K562 (cell line): ENCODE data around the gene CA7. TPM values are rescaled to one million over a fixed set of nuclear protein-coding genes. Genes with fewer than 3 reads are reported as not detected.

ENCODE experiments used
- ARID2 ChIP-seq: fragments of 450-650 bp; IDR thresholded peaks from 2 replicates; pipeline ENCODE4 v1.6.1; 2017; ENCODE audit warnings: antibody characterized with exemption, mild to moderate bottlenecking
- ARNT ChIP-seq, 2 experiments: fragments of 450-650 bp; IDR thresholded peaks; 2 replicates each; pipeline ENCODE4 v1.6.1; 2016; ENCODE audit warnings: mild to moderate bottlenecking in 1 of 2
- CEBPB ChIP-seq: fragments of 450-650 bp; IDR thresholded peaks from 2 replicates; pipeline ENCODE4 v1.6.1; 2016; ENCODE audit warnings: missing genetic modification characterization, missing compliant biosample characterization
- EHMT2 ChIP-seq: fragments of 450-650 bp; IDR thresholded peaks from 2 replicates; pipeline ENCODE4 v1.6.1; 2018; ENCODE audit warnings: antibody characterized with exemption
- FOXK2 ChIP-seq, 2 experiments: fragments of 450-650 bp; IDR thresholded peaks in 1 of 2; conservative IDR thresholded peaks in 1 of 2; 2 replicates each; pipeline ENCODE4 v1.6.1; 2016; ENCODE audit warnings: low read depth in 2 of 2, mild to moderate bottlenecking in 1 of 2
- POLR2B ChIP-seq: fragments of 450-650 bp; IDR thresholded peaks from 2 replicates; pipeline ENCODE4 v1.6.1; 2018; ENCODE audit warnings: low read depth; ENCODE audit not compliant: partially characterized antibody
- POLR2H ChIP-seq: IDR thresholded peaks from 2 replicates; pipeline ENCODE4 v1.6.1; 2016; ENCODE audit warnings: missing genetic modification characterization, low read depth, mild to moderate bottlenecking, control low read depth, missing compliant biosample characterization, moderate library complexity
- ZNF707 ChIP-seq: fragments of 250-450 bp; sonication (Bioruptor Pico); conservative IDR thresholded peaks from 2 replicates; pipeline ENCODE4 v1.8.0; 2022; ENCODE audit warnings: inconsistent platforms, mild to moderate bottlenecking, moderate library complexity
- polyA plus RNA-seq, 8 experiments: library from polyadenylated mRNA; depleted of rRNA in 4 of 8; stranded (reverse) in 5 of 8; unstranded in 3 of 8; fragments of >200 nt; fragmentation: Nextera tagmentation in 2 of 8; fragmentation: Illumina TruSeq in 1 of 8; extraction: Ambion mirVana in 2 of 8; extraction: Trizol in 1 of 8; gene quantifications; 2 replicates each; pipeline versions ENCODE4 v1.2.1 to v1.2.3, GENCODE V29; 2011 to 2014; ENCODE audit warnings: inconsistent platforms in 1 of 8, missing spikeins in 1 of 8
- total RNA-seq, 7 experiments: library from RNA; depleted of rRNA in 6 of 7; stranded (reverse); fragments of >200 nt in 6 of 7; fragmentation: Illumina TruSeq in 2 of 7; extraction: Trizol in 2 of 7; gene quantifications; 2 replicates each; pipeline versions ENCODE4 v1.2.1 to v1.2.3, GENCODE V29; 2011 to 2021; ENCODE audit warnings: low replicate concordance in 1 of 7
- TF ChIP-seq, protein P1 (sequence below): sonication (generic); formaldehyde crosslinking; IDR thresholded peaks from 2 replicates; pipeline ENCODE4 v1.8.0; 2022; ENCODE audit warnings: missing genetic modification reagents, mild to moderate bottlenecking, moderate library complexity, borderline replicate concordance
- TF ChIP-seq, protein P2 (sequence below), 2 experiments: fragments of 200-800 bp in 1 of 2; sonication (Bioruptor generic) in 1 of 2; sonication (generic) in 1 of 2; formaldehyde crosslinking in 1 of 2; IDR thresholded peaks in 1 of 2; conservative IDR thresholded peaks in 1 of 2; 2 replicates each; pipeline versions ENCODE4 v1.5.0 to v1.6.1; 2016 to 2020; ENCODE audit warnings: missing compliant biosample characterization in 1 of 2, missing genetic modification characterization in 1 of 2, missing genetic modification reagents in 1 of 2
- TF ChIP-seq, protein P3 (sequence below): sonication (generic); formaldehyde crosslinking; IDR thresholded peaks from 2 replicates; pipeline ENCODE4 v1.8.1; 2023; ENCODE audit warnings: mild to moderate bottlenecking, missing genetic modification reagents
- TF ChIP-seq, protein P4 (sequence below): fragments of 450-650 bp; formaldehyde crosslinking; IDR thresholded peaks from 2 replicates; pipeline ENCODE4 v1.4.0; 2020; ENCODE audit warnings: mild to moderate bottlenecking, mixed read lengths
- TF ChIP-seq, protein P5 (sequence below), 2 experiments: fragments of 150-350 bp in 1 of 2; IDR thresholded peaks; 2 replicates each; pipeline ENCODE4 v1.6.1; 2012 to 2016; ENCODE audit warnings: low read depth in 2 of 2, low read length in 2 of 2, mild to moderate bottlenecking in 1 of 2, moderate library complexity in 1 of 2

The CA7 gene
- total and polyA plus RNA-seq, 9 of the 15 experiments (the other 6 are each of a cell fraction or from before 2014, with no cell fraction given) = 0.03 to 0.07 (median 0.05) TPM; not detected in 5

DNA sequence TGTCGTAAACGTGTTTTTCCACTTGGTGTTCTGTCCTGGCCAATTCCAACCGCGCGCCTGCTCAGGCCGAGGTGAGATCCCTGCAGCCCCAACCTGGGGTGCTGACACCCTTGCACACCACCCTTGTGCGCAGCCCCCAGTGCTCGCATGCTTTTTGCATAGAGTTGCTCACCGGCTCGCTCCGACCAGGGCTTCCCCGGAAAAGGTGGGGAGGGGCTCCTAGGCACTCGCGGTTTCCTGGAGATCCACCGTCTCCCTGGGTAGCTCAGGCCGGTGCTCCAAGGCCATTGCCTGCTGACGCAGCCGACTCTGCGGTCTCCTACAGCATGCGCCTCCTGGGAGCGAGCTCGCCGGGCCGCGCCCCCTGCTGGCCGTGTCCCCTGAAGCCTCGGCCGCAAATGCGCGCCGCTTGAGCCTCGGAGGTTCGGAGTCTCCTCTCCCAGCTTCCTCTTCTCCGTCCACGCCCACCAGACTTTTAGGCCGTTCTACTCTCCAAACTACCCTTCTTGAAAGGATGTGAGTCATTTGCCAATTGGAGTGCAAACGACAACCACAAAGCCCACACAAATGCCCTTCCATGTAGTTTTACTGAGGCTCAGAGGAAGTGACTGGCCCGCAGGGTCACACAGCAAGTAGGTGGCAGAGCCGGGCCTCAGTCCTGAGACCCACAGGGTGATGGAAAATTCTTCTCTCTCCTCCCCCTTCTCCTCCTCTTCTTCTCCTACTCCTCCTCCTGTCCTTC lies 28.9 kb downstream of the CA7 start (continued):
- TF ChIP-seq, protein P1, sequence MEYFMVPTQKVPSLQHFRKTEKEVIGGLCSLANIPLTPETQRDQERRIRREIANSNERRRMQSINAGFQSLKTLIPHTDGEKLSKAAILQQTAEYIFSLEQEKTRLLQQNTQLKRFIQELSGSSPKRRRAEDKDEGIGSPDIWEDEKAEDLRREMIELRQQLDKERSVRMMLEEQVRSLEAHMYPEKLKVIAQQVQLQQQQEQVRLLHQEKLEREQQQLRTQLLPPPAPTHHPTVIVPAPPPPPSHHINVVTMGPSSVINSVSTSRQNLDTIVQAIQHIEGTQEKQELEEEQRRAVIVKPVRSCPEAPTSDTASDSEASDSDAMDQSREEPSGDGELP (CRISPR knock-in tag) = peak; percentile 84
- no peak for TF ChIP-seq ZNF707 (CRISPR knock-in tag)
- TF ChIP-seq EHMT2 = no peak
- TF ChIP-seq, protein P2, sequence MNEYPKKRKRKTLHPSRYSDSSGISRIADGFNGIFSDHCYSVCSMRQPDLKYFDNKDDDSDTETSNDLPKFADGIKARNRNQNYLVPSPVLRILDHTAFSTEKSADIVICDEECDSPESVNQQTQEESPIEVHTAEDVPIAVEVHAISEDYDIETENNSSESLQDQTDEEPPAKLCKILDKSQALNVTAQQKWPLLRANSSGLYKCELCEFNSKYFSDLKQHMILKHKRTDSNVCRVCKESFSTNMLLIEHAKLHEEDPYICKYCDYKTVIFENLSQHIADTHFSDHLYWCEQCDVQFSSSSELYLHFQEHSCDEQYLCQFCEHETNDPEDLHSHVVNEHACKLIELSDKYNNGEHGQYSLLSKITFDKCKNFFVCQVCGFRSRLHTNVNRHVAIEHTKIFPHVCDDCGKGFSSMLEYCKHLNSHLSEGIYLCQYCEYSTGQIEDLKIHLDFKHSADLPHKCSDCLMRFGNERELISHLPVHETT (CRISPR knock-in tag; conservative IDR thresholded peaks at IDR 0.05 in 1 of 2, IDR thresholded peaks at IDR 0.05 in 1 of 2) = no peak
- TF ChIP-seq POLR2H (tag) = no peak
- no peak for TF ChIP-seq ARID2
- TF ChIP-seq FOXK2 (conservative IDR thresholded peaks at IDR 0.05 in 1 of 2, IDR thresholded peaks at IDR 0.05 in 1 of 2; ENCODE audit: low read depth in 2 of 2) = no peak; a peak in 1 of 4 replicates
- TF ChIP-seq, protein P3, sequence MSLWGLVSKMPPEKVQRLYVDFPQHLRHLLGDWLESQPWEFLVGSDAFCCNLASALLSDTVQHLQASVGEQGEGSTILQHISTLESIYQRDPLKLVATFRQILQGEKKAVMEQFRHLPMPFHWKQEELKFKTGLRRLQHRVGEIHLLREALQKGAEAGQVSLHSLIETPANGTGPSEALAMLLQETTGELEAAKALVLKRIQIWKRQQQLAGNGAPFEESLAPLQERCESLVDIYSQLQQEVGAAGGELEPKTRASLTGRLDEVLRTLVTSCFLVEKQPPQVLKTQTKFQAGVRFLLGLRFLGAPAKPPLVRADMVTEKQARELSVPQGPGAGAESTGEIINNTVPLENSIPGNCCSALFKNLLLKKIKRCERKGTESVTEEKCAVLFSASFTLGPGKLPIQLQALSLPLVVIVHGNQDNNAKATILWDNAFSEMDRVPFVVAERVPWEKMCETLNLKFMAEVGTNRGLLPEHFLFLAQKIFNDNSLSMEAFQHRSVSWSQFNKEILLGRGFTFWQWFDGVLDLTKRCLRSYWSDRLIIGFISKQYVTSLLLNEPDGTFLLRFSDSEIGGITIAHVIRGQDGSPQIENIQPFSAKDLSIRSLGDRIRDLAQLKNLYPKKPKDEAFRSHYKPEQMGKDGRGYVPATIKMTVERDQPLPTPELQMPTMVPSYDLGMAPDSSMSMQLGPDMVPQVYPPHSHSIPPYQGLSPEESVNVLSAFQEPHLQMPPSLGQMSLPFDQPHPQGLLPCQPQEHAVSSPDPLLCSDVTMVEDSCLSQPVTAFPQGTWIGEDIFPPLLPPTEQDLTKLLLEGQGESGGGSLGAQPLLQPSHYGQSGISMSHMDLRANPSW = no peak
- 0 out of 4 replicates have a peak, but pooled peaks of 1 of the 2 experiments have one; percentile 32 for TF ChIP-seq ARNT (IDR thresholded peaks at IDR 0.05)
- TF ChIP-seq CEBPB (tag) = no peak
- TF ChIP-seq, protein P4, sequence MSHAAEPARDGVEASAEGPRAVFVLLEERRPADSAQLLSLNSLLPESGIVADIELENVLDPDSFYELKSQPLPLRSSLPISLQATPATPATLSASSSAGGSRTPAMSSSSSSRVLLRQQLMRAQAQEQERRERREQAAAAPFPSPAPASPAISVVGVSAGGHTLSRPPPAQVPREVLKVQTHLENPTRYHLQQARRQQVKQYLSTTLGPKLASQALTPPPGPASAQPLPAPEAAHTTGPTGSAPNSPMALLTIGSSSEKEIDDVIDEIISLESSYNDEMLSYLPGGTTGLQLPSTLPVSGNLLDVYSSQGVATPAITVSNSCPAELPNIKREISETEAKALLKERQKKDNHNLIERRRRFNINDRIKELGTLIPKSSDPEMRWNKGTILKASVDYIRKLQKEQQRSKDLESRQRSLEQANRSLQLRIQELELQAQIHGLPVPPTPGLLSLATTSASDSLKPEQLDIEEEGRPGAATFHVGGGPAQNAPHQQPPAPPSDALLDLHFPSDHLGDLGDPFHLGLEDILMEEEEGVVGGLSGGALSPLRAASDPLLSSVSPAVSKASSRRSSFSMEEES (CRISPR knock-in tag) = no peak
- TF ChIP-seq, protein P5, sequence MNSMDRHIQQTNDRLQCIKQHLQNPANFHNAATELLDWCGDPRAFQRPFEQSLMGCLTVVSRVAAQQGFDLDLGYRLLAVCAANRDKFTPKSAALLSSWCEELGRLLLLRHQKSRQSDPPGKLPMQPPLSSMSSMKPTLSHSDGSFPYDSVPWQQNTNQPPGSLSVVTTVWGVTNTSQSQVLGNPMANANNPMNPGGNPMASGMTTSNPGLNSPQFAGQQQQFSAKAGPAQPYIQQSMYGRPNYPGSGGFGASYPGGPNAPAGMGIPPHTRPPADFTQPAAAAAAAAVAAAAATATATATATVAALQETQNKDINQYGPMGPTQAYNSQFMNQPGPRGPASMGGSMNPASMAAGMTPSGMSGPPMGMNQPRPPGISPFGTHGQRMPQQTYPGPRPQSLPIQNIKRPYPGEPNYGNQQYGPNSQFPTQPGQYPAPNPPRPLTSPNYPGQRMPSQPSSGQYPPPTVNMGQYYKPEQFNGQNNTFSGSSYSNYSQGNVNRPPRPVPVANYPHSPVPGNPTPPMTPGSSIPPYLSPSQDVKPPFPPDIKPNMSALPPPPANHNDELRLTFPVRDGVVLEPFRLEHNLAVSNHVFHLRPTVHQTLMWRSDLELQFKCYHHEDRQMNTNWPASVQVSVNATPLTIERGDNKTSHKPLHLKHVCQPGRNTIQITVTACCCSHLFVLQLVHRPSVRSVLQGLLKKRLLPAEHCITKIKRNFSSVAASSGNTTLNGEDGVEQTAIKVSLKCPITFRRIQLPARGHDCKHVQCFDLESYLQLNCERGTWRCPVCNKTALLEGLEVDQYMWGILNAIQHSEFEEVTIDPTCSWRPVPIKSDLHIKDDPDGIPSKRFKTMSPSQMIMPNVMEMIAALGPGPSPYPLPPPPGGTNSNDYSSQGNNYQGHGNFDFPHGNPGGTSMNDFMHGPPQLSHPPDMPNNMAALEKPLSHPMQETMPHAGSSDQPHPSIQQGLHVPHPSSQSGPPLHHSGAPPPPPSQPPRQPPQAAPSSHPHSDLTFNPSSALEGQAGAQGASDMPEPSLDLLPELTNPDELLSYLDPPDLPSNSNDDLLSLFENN (IDR thresholded peaks at IDR 0.05; ENCODE audit: low read depth in 2 of 2, low read length in 2 of 2) = no peak
- peak; percentile 32 for TF ChIP-seq POLR2B
